ENCODE data around the gene PRDM2. TPM values are rescaled to one million over a fixed set of nuclear protein-coding genes. Genes with fewer than 3 reads are reported as not detected.

The PRDM2 gene
- total and polyA plus RNA-seq, 2 of the 13 experiments (the other 11 are each of a cell fraction or from before 2014, with no cell fraction given): 4.0 to 6.5 TPM

GRCh38 chr1:13722808-13723360 is 22.9 kb downstream of the PRDM2 start:
- POLR2A ChIA-PET: no interaction called here
- no peak overlapping the region for H3K9ac ChIP-seq (ENCODE audit: insufficient read depth, low read depth, low read length)
- WGBS (ENCODE audit: low lambda C conversion rate): 33% methylated on average over 7 of the region's 7 CpGs
- BruUV-seq (replicated peaks): no TSS peak
- no peaks in the 10 kb centered on the region for H3K4me1 ChIP-seq (ENCODE audit: insufficient read depth, low read length)
- DNase-seq (ENCODE audit: low spot score) (no peak), ATAC-seq (no peak), FAIRE-seq (no peak)
- in situ Hi-C loops (cut with HindIII; ENCODE audit: extremely low pct_ligation_motif_present, low pct_unique_long_range_greater_than_20kb) (no loop called here), intact Hi-C loops (cut with micrococcal nuclease; ENCODE audit: unreplicated experiment) (no loop called here)
- no peak overlapping the region for H3K4me2 ChIP-seq (ENCODE audit: low read depth, low read length)
- H3K36me3 ChIP-seq (replicated peaks in 1 of 2; ENCODE audit: control insufficient read depth in 1 of 2, insufficient read depth in 2 of 2, low read length in 2 of 2): no peaks in the 10 kb centered on the region
- TF ChIP-seq NR3C1 (CRISPR knock-in tag; IDR thresholded peaks at IDR 0.05) (no peak), ZBTB3 (CRISPR knock-in tag; IDR thresholded peaks at IDR 0.05; ENCODE audit: borderline replicate concordance, low read depth) (no peak)
- no peaks in the 10 kb centered on the region for H4K20me1 ChIP-seq (ENCODE audit: insufficient read depth, low read length)
- no peak overlapping the region for H3K4me3 ChIP-seq (replicated peaks in 1 of 3; ENCODE audit: insufficient read depth in 1 of 3, low read depth in 2 of 3, low read length in 3 of 3)
- peaks cover 1 to 37% of the 10 kb centered on the region in 2 experiments; a peak in 3 of 5 replicates for H3K27me3 ChIP-seq (ENCODE audit: control insufficient read depth in 1 of 2, insufficient read depth in 2 of 2, low read length in 2 of 2)
- H3K79me2 ChIP-seq (ENCODE audit: insufficient read depth, low read length): no peaks in the 10 kb centered on the region
- H3K9me3 ChIP-seq (ENCODE audit: low read length): no peaks in the 10 kb centered on the region
- H3K27ac ChIP-seq (ENCODE audit: extremely low read length, insufficient read depth, low read length): no peak overlapping the region
- no peak overlapping the region for H2AFZ ChIP-seq (ENCODE audit: low read length)
- CTCF ChIA-PET (ENCODE audit: low intra/inter-chr PET ratio, low total read pairs): no interaction called here

GRCh38 chr1:13723810-13724209 is 23.8 kb downstream of the PRDM2 start:
- no peaks in the 10 kb centered on the region for H4K20me1 ChIP-seq (ENCODE audit: insufficient read depth, low read length)
- CTCF ChIA-PET (ENCODE audit: low intra/inter-chr PET ratio, low total read pairs): no interaction called here
- ATAC-seq: no peak
- H3K9ac ChIP-seq (ENCODE audit: insufficient read depth, low read depth, low read length): no peak overlapping the region
- H3K4me2 ChIP-seq (ENCODE audit: low read depth, low read length): no peak overlapping the region
- no peak for TF ChIP-seq ZBTB7A (CRISPR knock-in tag; IDR thresholded peaks at IDR 0.05)
- peak; percentile 47; the same call in 1 of the 2 replicates for TF ChIP-seq CEBPB (IDR thresholded peaks at IDR 0.05; ENCODE audit: borderline replicate concordance, low read depth, low read length)
- no peak for TF ChIP-seq ATF7 (IDR thresholded peaks at IDR 0.05)
- no peak for TF ChIP-seq ATF7 (CRISPR knock-in tag; IDR thresholded peaks at IDR 0.05)
- no peak for TF ChIP-seq NCOA1 (CRISPR knock-in tag; IDR thresholded peaks at IDR 0.05)
- H3K36me3 ChIP-seq (replicated peaks in 1 of 2; ENCODE audit: control insufficient read depth in 1 of 2, insufficient read depth in 2 of 2, low read length in 2 of 2): no peaks in the 10 kb centered on the region
- H3K27ac ChIP-seq (ENCODE audit: extremely low read length, insufficient read depth, low read length): no peak overlapping the region
- in situ Hi-C loops (cut with HindIII; ENCODE audit: extremely low pct_ligation_motif_present, low pct_unique_long_range_greater_than_20kb): no loop called here
- intact Hi-C loops (cut with micrococcal nuclease; ENCODE audit: unreplicated experiment): no loop called here
- no peak overlapping the region for H2AFZ ChIP-seq (ENCODE audit: low read length)
- no peak for DNase-seq (ENCODE audit: low spot score)
- H3K27me3 ChIP-seq (ENCODE audit: control insufficient read depth in 1 of 2, insufficient read depth in 2 of 2, low read length in 2 of 2): peaks cover 1 to 34% of the 10 kb centered on the region in 2 experiments; a peak in 3 of 5 replicates
- no peaks in the 10 kb centered on the region for H3K4me1 ChIP-seq (ENCODE audit: insufficient read depth, low read length)
- no TSS peak for BruUV-seq (replicated peaks)
- FAIRE-seq: no peak
- H3K79me2 ChIP-seq (ENCODE audit: insufficient read depth, low read length): no peaks in the 10 kb centered on the region
- no peaks in the 10 kb centered on the region for H3K9me3 ChIP-seq (ENCODE audit: low read length)
- WGBS (ENCODE audit: low lambda C conversion rate): 50% methylated on average over 3 of the region's 4 CpGs
- H3K4me3 ChIP-seq (replicated peaks in 1 of 3; ENCODE audit: insufficient read depth in 1 of 3, low read depth in 2 of 3, low read length in 3 of 3): no peak overlapping the region
- POLR2A ChIA-PET: no interaction called here

All from HepG2 (cell line).